GM12891 (cell line): ENCODE measurements around the gene ZBTB5.

Experiments used
- POLR2A ChIP-seq: IDR thresholded peaks from 2 replicates; pipeline ENCODE4 v1.6.1; 2011; ENCODE audit warnings: low read depth, low read length, control low read depth
- POLR2AphosphoS5 ChIP-seq: IDR thresholded peaks from 2 replicates; pipeline ENCODE4 v1.6.1; 2011; ENCODE audit warnings: low read depth, low read length, control low read depth
- SPI1 ChIP-seq: IDR thresholded peaks from 2 replicates; pipeline ENCODE4 v1.6.1; 2011; ENCODE audit warnings: low read depth, low read length, control low read depth
- TAF1 ChIP-seq: IDR thresholded peaks from 2 replicates; pipeline ENCODE4 v1.6.1; 2011; ENCODE audit warnings: low read depth, low read length, control low read depth

- TF ChIP-seq SPI1 (no peak), POLR2AphosphoS5 (no peak), TAF1 (no peak), POLR2A (no peak)
Observed at GRCh38 chr9:37480759-37481158, 15.5 kb upstream of the ZBTB5 start.
